ENCODE measurements around the gene ADPRH.

The ADPRH gene

DNA sequence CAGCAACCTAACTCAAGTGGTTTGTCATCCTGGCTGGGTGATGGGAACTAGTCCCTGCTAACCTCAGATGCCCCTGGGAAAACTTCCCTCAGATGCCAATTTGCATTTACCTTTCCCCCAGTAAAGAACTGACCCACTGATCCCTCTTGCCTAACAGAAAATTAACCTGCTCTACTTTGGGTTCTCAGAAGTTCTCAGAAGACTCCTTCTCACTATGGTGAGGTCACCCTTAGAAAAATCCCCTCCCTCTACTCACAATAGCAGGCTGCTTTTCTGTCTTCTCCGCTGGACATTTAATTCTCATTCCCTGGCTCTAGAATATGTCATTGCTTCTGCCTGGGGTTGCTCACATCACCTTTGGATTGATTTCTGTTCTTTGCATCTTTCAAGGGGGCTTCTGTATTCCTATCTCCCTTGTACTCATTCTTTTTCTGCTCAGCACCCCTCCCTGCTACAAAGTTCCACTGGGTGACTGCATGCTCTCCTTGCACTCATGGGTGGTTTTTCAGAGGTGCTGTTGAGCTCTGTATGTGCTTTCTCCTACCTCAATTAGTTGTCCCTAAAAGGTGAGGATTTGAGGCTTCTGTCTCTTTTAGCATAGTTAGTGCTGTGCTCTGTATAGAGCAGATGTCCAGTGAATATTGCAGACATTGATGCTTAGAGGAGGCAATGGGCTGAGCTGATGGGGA, 19.3 kb downstream of the ADPRH start:
- no peak for DNase-seq

DNA sequence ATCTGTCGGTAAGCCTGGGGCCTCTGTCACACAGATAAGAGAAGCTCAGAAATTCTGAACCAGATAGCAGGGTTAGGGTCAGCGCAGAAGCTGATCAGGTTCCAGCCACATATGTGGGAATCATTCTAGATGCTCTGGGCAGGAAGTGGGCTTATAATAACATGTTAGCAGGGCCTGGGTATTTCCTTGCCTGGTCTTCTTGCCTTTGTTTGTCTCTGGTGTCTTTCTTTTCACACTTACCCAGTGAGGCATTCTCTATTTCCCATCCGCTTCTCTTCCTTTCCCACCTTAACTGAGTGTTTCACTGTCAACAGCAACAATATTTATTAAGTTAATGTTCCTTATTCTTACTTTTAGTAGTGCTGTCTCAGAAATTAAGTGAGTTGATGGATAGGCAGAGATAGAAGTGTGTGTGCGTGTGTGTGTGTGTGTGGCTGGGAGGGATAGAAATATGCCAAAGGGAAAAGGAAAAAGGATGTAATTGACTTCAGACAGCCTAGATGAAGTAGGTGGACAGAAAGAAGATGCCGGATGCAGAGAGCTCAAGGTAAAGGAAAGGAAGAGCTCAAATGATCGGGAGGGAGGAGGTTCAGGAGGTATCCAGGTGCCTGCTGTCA, 20.4 kb downstream of the ADPRH start:
- DNase-seq = no peak

DNA sequence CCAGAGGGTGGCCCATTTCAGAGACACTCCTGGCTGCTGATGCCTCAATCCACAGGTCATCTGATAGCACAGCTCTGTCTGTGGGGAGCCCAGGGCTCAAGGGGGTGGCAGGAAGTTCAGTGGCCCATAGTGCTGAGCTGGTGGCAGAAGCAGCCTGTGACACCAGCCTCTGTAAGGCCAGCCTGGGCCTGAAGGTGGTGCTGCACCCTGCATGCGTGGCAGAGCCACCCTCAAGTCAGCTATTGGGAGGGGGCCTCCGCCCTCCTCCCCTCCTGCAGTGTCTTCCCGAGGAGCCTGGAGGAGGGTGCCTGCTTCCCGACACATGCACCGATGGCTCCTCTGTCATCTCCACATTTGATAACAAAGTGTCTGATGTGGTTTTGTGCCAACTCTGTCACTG, 21.4 kb downstream of the ADPRH start:
- no peak for DNase-seq

- no peak for DNase-seq
Observed at GRCh38 chr3:119601154-119601553, 21.9 kb downstream of the ADPRH start.

GRCh38 chr3:119602676-119603075, 23.4 kb downstream of the ADPRH start:
- DNase-seq = no peak

- no peak for DNase-seq
Observed at GRCh38 chr3:119604878-119605277, 25.6 kb downstream of the ADPRH start.

DNA sequence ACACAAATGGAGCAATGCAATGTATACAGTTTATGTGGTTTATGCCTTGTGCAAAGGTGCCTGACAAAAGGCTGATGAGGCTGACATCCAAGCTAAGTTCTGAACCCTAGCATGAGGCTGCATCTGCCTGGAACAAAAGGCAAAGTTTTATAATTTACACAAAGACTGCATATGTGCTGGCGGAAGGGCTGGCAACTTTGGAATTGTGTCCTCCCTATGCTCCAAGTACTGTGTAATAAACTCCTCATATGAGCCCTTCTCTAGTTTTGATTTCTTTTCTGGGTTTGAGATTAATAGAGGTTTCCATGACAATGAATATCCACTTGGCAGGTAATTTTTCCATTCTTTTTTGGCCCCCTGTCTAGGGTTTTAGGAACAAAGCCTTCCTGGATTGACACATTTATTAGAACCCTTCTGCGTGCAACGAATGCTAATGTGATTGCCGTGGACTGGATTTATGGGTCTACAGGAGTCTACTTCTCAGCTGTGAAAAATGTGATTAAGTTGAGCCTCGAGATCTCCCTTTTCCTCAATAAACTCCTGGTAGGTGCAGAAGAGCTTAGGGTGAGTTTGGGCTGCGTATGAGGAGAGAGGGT, 29.2 kb downstream of the ADPRH start:
- DNase-seq = no peak

DNA sequence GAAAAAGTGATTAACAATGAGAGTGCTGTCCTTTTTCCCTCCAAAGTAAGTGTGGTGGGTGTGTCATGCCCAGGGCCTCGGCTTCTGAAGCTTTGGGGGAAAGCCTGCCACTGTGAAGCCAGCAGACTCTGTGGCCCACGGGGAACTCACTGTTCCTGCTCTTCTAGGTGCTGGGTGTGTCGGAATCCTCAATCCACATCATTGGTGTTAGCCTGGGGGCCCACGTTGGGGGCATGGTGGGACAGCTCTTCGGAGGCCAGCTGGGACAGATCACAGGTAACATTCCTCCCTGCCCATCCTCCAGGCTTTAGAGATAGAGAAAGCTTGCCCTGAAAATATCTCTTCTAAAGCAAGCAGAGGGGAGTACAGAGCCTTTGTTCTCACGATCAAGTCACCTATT, 30.0 kb downstream of the ADPRH start:
- no peak for DNase-seq

GRCh38 chr3:119611664-119612063, 32.4 kb downstream of the ADPRH start:
- DNase-seq = no peak

GRCh38 chr3:119613201-119613600, 33.9 kb downstream of the ADPRH start:
- no peak for DNase-seq

DNA sequence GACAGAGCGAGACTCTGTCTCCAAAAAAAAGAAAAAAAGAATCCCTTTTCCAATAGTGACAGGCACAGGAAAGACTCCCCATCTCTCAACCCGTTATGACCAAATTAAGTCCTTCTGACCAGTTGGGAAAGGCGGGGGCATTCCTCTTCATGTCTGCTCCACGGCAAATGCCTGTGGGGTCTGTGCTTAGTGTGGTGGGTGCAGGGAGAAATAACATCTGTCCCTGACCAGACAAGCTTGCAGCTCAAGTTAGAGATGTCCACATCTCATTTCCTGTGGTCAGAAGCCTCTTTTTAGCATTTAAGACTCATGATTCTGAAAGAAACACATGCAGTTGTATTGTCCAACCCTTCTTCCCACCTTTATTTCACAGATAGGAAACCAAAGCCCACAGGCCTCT, 34.6 kb downstream of the ADPRH start:
- DNase-seq = no peak

- DNase-seq = no peak
Observed at GRCh38 chr3:119616056-119616455, 36.8 kb downstream of the ADPRH start.

GRCh38 chr3:119619094-119619493, 39.8 kb downstream of the ADPRH start:
- DNase-seq = no peak

- no peak for DNase-seq
Observed at GRCh38 chr3:119620899-119621298, 41.6 kb downstream of the ADPRH start.

DNA sequence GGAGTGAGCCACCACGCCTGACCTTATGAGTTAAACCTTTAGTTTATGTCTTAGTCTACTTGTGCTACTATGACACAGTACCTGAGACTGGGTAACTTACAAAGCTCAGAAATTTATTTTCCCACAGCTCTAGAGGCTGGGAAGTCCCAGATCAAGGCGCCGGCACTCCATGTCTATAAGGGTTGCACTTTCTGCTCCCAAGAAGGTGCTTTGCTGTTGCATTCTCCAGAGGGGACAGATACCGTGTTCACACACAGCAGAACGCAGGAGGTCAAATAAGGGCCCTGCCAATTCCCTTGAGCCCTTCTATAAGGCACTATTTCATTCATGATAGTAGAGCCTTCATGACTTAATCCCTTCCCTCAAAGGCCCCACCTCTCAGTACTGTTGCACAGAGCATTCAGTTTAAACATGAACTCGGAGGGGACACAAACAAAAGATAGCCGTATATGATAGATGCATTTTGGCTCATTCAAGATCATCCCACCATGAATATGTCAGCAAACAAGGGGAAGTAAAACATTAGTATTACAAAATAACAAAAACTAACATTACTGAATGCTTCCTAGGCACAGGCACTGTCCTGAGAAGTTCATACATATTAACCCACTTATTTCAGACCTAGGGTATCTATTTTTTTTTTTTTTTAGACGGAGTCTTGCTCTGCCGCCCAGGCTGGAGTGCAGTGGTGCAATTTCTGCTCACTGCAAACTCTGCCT, 44.9 kb downstream of the ADPRH start:
- DNase-seq = no peak

- DNase-seq = no peak
Observed at GRCh38 chr3:119625451-119626153, 46.3 kb downstream of the ADPRH start.

DNA sequence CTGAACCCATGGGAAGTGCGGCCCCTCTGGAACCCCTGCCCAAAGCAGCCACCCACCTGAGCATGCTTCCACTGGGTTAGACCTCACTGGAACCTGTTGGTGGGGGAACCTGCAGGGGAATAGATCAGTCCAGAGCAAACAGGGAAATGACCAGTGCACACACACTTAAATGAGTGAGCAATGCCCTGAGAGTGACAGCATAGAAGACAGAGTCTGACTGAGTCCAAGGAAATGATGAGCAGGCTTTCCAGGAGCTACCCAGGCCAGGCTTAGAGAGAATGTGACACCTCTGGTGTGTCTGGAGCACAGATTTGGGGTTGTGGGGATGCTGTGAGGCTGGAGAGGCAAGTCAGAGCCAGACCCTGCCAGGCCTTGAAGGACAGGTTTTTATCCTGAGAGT, 46.9 kb downstream of the ADPRH start:
- DNase-seq = no peak

GRCh38 chr3:119627461-119627860, 48.2 kb downstream of the ADPRH start:
- no peak for DNase-seq

DNA sequence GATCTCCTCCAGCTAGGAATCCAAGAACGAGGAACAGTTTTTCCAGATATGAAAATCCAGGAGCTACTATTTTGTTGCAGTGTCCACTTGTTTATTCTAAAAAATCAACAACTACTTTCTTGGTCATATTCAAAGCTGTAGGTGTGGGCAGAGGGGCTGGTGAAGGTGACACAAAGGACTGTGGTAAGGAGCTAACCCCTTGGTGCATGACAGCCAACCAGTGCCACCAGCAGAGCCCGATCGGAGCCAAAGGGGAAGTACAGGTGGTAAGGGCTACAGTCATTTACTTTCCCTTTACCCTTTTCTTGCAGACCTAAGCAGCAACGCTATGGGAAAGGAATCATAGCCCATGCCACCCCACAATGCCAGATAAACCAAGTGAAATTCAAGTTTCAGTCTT, 49.1 kb downstream of the ADPRH start:
- no peak for DNase-seq

- no peak for DNase-seq
Observed at GRCh38 chr3:119628816-119629445, 49.6 kb downstream of the ADPRH start.

GRCh38 chr3:119630128-119630879, 51.0 kb downstream of the ADPRH start:
- DNase-seq = no peak

GRCh38 chr3:119630880-119631329, 51.6 kb downstream of the ADPRH start:
- DNase-seq = no peak

Data from retina (tissue), 1 donor.